ENCODE data around the gene TSPOAP1.

DNA sequence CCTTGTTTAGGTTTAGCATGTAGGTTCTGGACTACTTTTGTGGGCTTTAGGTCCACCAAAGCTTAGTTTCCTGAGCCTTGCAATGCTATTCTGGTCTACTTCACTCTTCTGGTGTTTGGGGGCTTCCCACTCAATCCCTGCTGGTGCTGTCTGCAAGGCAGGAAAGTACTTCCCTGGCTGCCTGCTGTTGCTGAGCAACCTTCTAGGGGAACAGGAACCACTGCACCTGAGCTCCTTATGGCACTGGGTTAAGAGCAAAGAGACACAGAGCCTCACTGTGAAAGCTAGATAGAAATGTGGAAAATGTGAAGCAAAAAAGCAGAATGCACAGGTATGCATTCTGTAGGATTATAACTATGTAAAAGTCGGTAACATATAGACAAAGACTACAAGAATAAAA is 64.8 kb downstream of the TSPOAP1 start:
- TF ChIP-seq, protein P1, sequence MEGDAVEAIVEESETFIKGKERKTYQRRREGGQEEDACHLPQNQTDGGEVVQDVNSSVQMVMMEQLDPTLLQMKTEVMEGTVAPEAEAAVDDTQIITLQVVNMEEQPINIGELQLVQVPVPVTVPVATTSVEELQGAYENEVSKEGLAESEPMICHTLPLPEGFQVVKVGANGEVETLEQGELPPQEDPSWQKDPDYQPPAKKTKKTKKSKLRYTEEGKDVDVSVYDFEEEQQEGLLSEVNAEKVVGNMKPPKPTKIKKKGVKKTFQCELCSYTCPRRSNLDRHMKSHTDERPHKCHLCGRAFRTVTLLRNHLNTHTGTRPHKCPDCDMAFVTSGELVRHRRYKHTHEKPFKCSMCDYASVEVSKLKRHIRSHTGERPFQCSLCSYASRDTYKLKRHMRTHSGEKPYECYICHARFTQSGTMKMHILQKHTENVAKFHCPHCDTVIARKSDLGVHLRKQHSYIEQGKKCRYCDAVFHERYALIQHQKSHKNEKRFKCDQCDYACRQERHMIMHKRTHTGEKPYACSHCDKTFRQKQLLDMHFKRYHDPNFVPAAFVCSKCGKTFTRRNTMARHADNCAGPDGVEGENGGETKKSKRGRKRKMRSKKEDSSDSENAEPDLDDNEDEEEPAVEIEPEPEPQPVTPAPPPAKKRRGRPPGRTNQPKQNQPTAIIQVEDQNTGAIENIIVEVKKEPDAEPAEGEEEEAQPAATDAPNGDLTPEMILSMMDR (conservative IDR thresholded peaks at IDR 0.05; ENCODE audit: low read depth, low read length): no peak
- TF ChIP-seq POLR2A (IDR thresholded peaks at IDR 0.05; ENCODE audit: low read depth, low read length): no peak

Data from IMR-90 (cell line).